Measurements from ENCODE around the gene B4GALT3.

DNA sequence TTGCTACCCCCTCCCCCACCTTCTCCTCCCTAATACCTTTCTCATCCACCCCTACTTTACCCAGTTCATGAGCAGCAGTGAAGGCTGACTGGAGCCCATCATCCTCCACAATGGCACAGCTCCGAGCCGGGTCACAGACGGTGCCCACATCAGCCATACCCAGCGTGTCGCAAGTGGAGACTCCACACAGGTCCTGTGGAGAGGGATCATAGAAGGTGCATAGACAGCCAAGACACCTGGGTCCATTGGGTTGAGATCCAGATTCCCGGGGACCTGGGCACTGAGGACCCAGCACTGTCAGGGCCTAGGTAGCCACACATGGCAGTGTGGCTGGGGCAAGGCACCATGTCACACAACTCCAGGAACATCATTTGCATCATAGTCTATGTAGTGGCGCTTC is 18.8 kb upstream of the B4GALT3 start:
- no peak for TF ChIP-seq ZNF274 (IDR thresholded peaks at IDR 0.05; ENCODE audit: low read depth, low read length)
- no peak for TF ChIP-seq SUZ12 (IDR thresholded peaks at IDR 0.05; ENCODE audit: extremely low read depth, insufficient read depth, insufficient read length)

Data from NT2/D1 (cell line).